ENCODE data around the gene ISY1.
A peak's percentile ranks its signal among the peaks of the same experiment; 100 is the strongest.
"Not testable (repeated sequence)": the region's sequence is repeated elsewhere in the genome, so short reads cannot be mapped to it uniquely, and the experiment has no call there.

ISY1 gene

DNA sequence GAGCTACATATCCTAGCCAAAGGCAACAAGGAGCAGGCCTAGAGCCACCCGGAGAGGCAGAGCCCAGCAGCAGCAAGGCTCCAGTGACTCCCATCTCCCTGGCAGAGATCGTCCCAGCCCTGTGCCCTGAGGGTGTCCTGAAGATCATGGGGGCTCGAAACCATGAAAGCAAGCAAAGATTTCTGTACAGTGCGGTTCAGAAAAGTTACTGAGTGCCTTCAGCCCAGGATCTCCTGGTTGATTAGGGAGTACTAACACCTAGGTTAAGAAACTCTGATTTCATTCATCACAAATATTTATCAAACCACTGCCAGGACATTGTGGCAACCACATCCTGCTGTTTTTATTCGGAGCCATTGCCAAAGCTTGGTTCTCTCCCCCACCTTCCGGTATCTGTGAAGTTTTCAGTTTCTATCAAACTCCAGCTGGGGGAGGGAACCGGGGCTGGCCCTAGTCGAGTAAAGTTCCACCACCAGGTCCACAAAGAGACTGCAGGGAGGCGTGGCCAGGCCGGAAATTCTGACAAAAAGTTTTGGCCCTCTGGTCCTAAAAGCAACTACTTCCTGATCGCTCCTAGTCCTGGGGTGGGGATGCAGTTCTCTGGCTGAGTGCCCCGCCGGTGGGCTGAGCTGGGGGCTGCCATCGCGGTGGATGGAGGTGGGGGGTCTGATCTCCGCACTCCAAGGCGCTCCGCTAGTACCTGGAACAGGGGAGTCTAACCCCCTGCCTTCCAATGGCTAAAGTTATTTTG lies 40.4 kb downstream of the ISY1 start:
- Mint-ChIP-seq H3K4me3 (peak overlapping the region; percentile 93), H3K36me3 (ENCODE audit: low read depth) (peaks cover 45% of the 10 kb centered on the region), H3K4me1 (ENCODE audit: low read depth) (peaks cover 56% of the 10 kb centered on the region), H3K27ac (peak overlapping the region; percentile 95), H3K27me3 (ENCODE audit: low read depth) (no peaks in the 10 kb centered on the region), H3K9me3 (no peaks in the 10 kb centered on the region)
- DNase-seq (ENCODE audit: low spot score) = peak; percentile 94

DNA sequence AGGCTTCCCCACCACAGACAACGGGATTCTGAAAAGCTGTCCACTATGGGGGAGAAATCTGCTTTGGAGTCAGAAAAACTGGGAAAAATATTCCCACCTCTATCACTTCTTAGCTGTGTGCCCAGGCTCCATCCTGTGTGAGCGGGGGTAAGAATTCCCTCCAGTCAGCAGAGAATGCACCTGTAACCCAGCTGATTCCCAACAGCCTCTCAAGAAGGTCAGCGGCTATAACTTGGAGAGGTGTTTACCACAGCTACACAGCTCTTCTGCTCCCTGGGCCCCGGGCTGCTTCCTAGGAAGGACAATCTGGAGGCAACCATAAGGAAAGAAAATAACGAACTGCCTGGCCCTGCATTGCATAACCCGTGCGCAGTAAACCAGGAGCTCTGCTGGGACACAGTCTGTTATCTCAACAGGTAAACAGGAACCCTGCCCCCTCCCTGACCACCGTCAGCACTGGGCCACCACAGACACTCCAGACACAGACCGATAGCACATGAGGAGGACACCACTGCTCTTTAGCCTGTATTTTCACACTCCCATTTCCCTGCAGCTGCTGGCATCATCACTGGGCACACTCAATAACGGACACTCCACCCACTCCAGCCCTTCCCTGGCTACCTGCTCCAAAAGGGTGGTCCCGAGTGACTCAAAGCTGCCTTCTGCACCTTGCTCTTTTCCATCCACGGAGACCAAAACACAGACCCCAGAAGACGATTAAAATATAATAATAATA lies 41.3 kb downstream of the ISY1 start:
- H3K9me3 Mint-ChIP-seq = no peaks in the 10 kb centered on the region
- peak; percentile 31 for DNase-seq (ENCODE audit: low spot score)
- H3K27ac Mint-ChIP-seq = peak overlapping the region; percentile 95
- peaks cover 48% of the 10 kb centered on the region for H3K36me3 Mint-ChIP-seq (ENCODE audit: low read depth)
- H3K27me3 Mint-ChIP-seq (ENCODE audit: low read depth) = no peaks in the 10 kb centered on the region
- peaks cover 60% of the 10 kb centered on the region for H3K4me1 Mint-ChIP-seq (ENCODE audit: low read depth)
- H3K4me3 Mint-ChIP-seq = peak overlapping the region; percentile 93

GRCh38 chr3:129118745-129119144 lies 42.1 kb downstream of the ISY1 start:
- Mint-ChIP-seq H3K4me3 (peak overlapping the region; percentile 93), H3K9me3 (no peaks in the 10 kb centered on the region), H3K4me1 (ENCODE audit: low read depth) (peaks cover 67% of the 10 kb centered on the region)

GRCh38 chr3:129117134-129117533 lies 43.7 kb downstream of the ISY1 start:
- no peaks in the 10 kb centered on the region for H3K27me3 Mint-ChIP-seq (ENCODE audit: low read depth)
- H3K27ac Mint-ChIP-seq = peak overlapping the region; percentile 95
- peaks cover 62% of the 10 kb centered on the region for H3K36me3 Mint-ChIP-seq (ENCODE audit: low read depth)
- no peaks in the 10 kb centered on the region for H3K9me3 Mint-ChIP-seq
- peaks cover 65% of the 10 kb centered on the region for H3K4me1 Mint-ChIP-seq (ENCODE audit: low read depth)
- no peak for DNase-seq (ENCODE audit: low spot score)
- H3K4me3 Mint-ChIP-seq = peak overlapping the region; percentile 93

More at GRCh38 chr3:129118745-129119144, 42.1 kb downstream of the ISY1 start:
- Mint-ChIP-seq H3K36me3 (ENCODE audit: low read depth) (peaks cover 54% of the 10 kb centered on the region), H3K27ac (peak overlapping the region; percentile 95), H3K27me3 (ENCODE audit: low read depth) (no peaks in the 10 kb centered on the region)
- DNase-seq (ENCODE audit: low spot score) = peak; percentile 49

GRCh38 chr3:129116482-129116946 lies 44.3 kb downstream of the ISY1 start:
- peaks cover 62% of the 10 kb centered on the region for H3K36me3 Mint-ChIP-seq (ENCODE audit: low read depth)
- no peaks in the 10 kb centered on the region for H3K27me3 Mint-ChIP-seq (ENCODE audit: low read depth)
- H3K27ac Mint-ChIP-seq = peak overlapping the region; percentile 80
- peak; percentile 10 for DNase-seq (ENCODE audit: low spot score)
- H3K4me1 Mint-ChIP-seq (ENCODE audit: low read depth) = peaks cover 66% of the 10 kb centered on the region
- H3K9me3 Mint-ChIP-seq = no peaks in the 10 kb centered on the region
- H3K4me3 Mint-ChIP-seq = peak overlapping the region; percentile 81

DNA sequence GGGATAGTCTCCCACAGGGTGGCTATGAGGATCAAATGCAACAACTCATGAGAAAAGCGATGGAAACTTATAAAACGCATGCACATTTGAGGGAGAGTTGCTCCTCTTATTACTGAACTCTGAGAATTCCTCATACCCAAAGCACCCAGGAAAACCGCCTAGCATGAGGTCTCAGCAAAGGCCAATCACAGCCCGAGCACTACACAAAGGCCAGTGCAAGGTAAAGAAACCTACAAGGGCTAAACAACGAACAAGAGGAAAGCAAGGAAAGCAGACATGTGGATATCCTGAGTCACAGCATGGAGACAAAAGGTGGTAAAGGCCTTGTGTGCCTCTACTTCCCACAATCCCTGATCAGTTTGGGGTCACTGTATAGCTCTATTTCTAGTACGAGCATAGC lies 46.4 kb downstream of the ISY1 start:
- DNase-seq (ENCODE audit: low spot score) = no peak
- Mint-ChIP-seq H3K4me1 (ENCODE audit: low read depth) (peaks cover 76% of the 10 kb centered on the region), H3K4me3 (peak overlapping the region; percentile 46), H3K27me3 (ENCODE audit: low read depth) (no peaks in the 10 kb centered on the region), H3K27ac (peak overlapping the region; percentile 76), H3K9me3 (no peaks in the 10 kb centered on the region), H3K36me3 (ENCODE audit: low read depth) (peaks cover 63% of the 10 kb centered on the region)

DNA sequence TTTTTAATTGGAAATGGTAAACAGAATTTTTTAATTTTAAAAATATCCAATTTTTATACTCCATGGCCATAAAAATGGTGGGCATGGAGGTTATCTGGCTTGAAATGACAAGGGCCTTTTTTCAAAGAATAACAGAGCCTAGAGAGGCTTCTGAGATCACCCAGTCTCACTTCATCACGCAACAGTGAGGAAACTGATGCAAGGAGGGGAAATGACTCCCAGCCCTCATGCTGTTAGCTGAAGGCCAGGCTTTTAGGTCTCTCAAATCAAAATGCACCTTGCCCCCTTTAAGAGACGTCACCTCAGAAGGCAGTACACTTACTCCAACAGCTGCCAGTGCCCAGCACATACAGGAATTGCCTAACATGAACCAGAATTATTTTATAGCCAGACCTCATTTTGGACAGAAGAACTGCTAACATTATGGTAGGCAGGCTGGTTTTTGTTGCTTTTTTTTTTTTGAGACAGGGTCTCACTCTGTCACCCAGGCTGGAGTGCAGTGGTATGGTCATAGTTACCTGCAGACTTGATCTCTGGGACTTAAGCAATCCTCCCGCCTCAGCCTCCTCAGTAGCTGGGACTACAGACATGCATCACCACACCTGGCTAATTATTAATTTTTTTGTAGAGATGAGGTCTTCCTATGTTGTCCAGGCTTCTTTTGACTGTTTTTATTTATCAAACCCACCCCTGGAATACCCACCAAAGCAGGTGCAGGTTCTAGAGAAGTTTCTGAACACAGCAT lies 48.4 kb downstream of the ISY1 start:
- DNase-seq (ENCODE audit: low spot score) = peak; percentile 34
- Mint-ChIP-seq H3K36me3 (ENCODE audit: low read depth) (peaks cover 63% of the 10 kb centered on the region), H3K27ac (peak overlapping the region; percentile 89), H3K4me3 (peak overlapping the region; percentile 63), H3K27me3 (ENCODE audit: low read depth) (no peaks in the 10 kb centered on the region), H3K9me3 (no peaks in the 10 kb centered on the region), H3K4me1 (ENCODE audit: low read depth) (peaks cover 65% of the 10 kb centered on the region)

GRCh38 chr3:129111076-129111780 lies 49.6 kb downstream of the ISY1 start:
- H3K4me1 Mint-ChIP-seq (ENCODE audit: low read depth) = peaks cover 56% of the 10 kb centered on the region

DNA sequence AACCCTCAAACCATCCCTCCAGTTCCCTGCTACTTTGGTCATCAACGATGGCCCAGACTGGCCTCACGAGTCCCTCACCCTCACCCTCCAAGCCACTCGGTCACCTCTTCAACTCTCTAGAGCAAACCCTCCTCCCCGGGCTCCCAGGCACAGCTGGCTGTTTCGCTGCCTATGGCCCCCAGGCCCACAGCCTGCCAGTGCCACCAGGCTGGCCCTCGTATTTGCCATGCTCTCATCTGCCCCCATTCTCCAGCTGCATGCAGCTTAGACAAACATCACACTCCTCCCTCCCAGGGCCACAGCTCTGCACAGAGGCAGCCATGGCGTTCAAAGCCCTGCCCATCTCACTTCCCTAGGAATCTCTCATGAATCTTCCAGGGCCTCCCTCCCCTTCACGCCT lies 53.1 kb downstream of the ISY1 start:
- Mint-ChIP-seq H3K27me3 (ENCODE audit: low read depth) (no peaks in the 10 kb centered on the region), H3K4me3 (no peak overlapping the region), H3K27ac (peak overlapping the region; percentile 53), H3K36me3 (ENCODE audit: low read depth) (peaks cover 46% of the 10 kb centered on the region), H3K9me3 (no peaks in the 10 kb centered on the region), H3K4me1 (ENCODE audit: low read depth) (peaks cover 38% of the 10 kb centered on the region)
- DNase-seq (ENCODE audit: low spot score) = no peak

More at GRCh38 chr3:129111076-129111780, 49.6 kb downstream of the ISY1 start:
- peaks cover 53% of the 10 kb centered on the region for H3K36me3 Mint-ChIP-seq (ENCODE audit: low read depth)
- not testable (repeated sequence) for DNase-seq (ENCODE audit: low spot score); H3K9me3 Mint-ChIP-seq; H3K4me3 Mint-ChIP-seq; H3K27me3 Mint-ChIP-seq (ENCODE audit: low read depth)
- H3K27ac Mint-ChIP-seq = peak overlapping the region; percentile 67

DNA sequence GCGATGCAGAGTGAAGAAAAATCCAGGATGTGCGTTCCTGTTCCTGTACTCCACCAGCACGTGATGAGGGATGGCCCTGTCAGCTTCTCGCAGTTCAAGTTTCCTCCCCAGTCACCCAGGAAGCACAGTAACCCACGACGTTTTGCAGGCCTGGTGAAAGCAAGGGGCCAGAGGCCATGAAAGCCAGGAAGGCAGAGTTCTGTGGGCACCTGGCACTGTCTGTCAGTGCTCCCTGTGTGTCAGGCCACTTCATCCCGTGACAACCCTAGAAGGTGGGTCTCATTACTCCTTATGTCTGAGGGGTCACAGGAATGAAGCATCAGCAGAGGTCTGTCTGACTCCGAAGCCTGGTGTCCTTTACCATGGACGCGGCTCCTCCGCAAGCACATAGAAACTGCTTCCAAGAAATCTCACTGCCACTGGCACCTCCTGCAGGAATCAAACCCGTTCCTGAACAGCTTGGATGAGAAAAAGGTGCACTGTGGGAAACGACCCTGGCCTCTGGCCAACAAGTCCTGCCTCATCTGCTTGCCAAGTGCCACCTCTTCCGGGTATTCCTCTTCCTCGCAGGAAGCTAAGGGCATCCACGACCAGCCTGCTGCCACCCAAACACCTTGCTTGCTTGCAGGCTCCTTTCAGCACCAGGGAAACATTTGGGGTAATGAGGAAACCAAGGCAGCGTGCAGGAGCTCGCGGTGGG lies 53.8 kb downstream of the ISY1 start:
- Mint-ChIP-seq H3K36me3 (ENCODE audit: low read depth) (peaks cover 43% of the 10 kb centered on the region), H3K4me1 (ENCODE audit: low read depth) (peaks cover 33% of the 10 kb centered on the region), H3K27ac (no peak overlapping the region), H3K4me3 (no peak overlapping the region), H3K9me3 (no peaks in the 10 kb centered on the region), H3K27me3 (ENCODE audit: low read depth) (no peaks in the 10 kb centered on the region)
- DNase-seq (ENCODE audit: low spot score) = no peak

DNA sequence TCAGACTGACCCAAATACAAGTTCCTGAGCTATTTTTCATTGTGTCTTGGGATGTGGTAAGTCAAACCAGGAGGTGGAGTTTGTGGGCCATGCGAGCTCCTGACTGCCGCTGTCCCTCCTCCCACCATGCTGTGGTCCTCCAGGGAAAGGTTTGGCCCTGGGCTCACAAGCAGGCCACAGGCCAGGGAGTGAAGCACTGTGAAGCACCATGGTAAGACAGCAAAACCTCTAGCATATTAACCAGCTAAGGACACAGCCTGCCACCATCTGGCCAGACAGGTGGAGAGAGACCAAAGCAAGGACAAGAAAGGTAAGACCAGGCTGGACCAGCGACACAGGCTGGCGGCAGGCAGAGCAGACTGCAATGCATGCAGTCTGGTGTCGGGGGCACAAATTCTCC lies 54.5 kb downstream of the ISY1 start:
- H3K36me3 Mint-ChIP-seq (ENCODE audit: low read depth) = peaks cover 44% of the 10 kb centered on the region
- no peak overlapping the region for H3K4me3 Mint-ChIP-seq
- H3K27me3 Mint-ChIP-seq (ENCODE audit: low read depth) = no peaks in the 10 kb centered on the region
- no peaks in the 10 kb centered on the region for H3K9me3 Mint-ChIP-seq
- no peak for DNase-seq (ENCODE audit: low spot score)
- peaks cover 32% of the 10 kb centered on the region for H3K4me1 Mint-ChIP-seq (ENCODE audit: low read depth)
- H3K27ac Mint-ChIP-seq = no peak overlapping the region

DNA sequence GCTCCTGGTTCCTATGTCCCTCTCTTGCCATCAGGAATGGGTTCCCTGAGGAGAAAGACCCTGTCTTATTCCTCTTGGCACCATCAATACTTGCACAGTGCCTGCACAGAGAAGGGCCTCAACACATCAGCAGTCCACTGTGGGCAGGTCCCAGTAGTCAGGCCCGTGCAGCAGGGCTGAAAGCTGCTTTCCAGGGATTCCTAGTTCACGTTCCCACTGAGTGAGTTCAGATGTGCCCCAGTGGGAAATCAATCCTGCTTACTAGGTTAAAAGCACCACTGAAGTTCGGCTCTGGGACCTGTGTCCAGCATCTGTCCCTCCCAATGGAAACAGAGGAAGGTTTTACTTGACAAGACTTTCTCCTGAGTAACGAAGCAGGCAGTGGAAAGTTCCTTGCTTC lies 55.0 kb downstream of the ISY1 start:
- DNase-seq (ENCODE audit: low spot score) = no peak
- Mint-ChIP-seq H3K27me3 (ENCODE audit: low read depth) (no peaks in the 10 kb centered on the region), H3K4me1 (ENCODE audit: low read depth) (peaks cover 29% of the 10 kb centered on the region), H3K9me3 (no peaks in the 10 kb centered on the region), H3K4me3 (no peak overlapping the region), H3K27ac (no peak overlapping the region), H3K36me3 (ENCODE audit: low read depth) (peaks cover 43% of the 10 kb centered on the region)
